GM12878 (cell line): Measurements from ENCODE around the gene PDCD10.

Experiments used
- ASH2L ChIP-seq: fragments of 300-600, 200-600 bp; sonication (generic); IDR thresholded peaks from 2 replicates; pipeline ENCODE4 v1.6.1; 2017; ENCODE audit warnings: low read depth, mild to moderate bottlenecking, borderline replicate concordance
- CTCF ChIP-seq, 3 experiments: IDR thresholded peaks in 2 of 3; conservative IDR thresholded peaks in 1 of 3; 2 replicates each; pipeline ENCODE4 v1.5.1; 2011; ENCODE audit warnings: low read depth in 3 of 3, low read length in 3 of 3, mild to moderate bottlenecking in 3 of 3, control low read depth in 2 of 3, moderate library complexity in 2 of 3, inconsistent platforms in 1 of 3, mixed read lengths in 1 of 3; ENCODE audit not compliant: control insufficient read depth in 2 of 3, insufficient read depth in 1 of 3; ENCODE audit errors: extremely low read depth in 1 of 3
- MAX ChIP-seq: IDR thresholded peaks from 2 replicates; pipeline ENCODE4 v1.6.1; 2012; ENCODE audit warnings: low read depth, low read length, improper control_type of control experiment
- MEF2A ChIP-seq: IDR thresholded peaks from 2 replicates; pipeline ENCODE4 v1.6.1; 2011; ENCODE audit warnings: low read depth, mild to moderate bottlenecking, low read length, moderate library complexity; ENCODE audit not compliant: insufficient read depth
- MYC ChIP-seq: IDR thresholded peaks from 2 replicates; pipeline ENCODE4 v1.6.1; 2011; ENCODE audit warnings: mild to moderate bottlenecking, low read length, moderate library complexity, inconsistent platforms; ENCODE audit not compliant: insufficient read depth, insufficient replicate concordance, insufficient read length, severe bottlenecking
- POLR2A ChIP-seq: IDR thresholded peaks from 2 replicates; pipeline ENCODE4 v1.6.1; 2011; ENCODE audit warnings: low read depth, mild to moderate bottlenecking, low read length

- TF ChIP-seq POLR2A, result peak; percentile 83
- no peak for TF ChIP-seq CTCF (IDR thresholded peaks at IDR 0.05 in 2 of 3, conservative IDR thresholded peaks at IDR 0.05 in 1 of 3; ENCODE audit: control insufficient read depth in 2 of 3, extremely low read depth in 1 of 3, insufficient read depth in 1 of 3, low read depth in 3 of 3, low read length in 3 of 3)
- TF ChIP-seq MAX, result no peak
- TF ChIP-seq MYC, result peak; percentile 15
- TF ChIP-seq ASH2L, result no peak
- no peak for TF ChIP-seq MEF2A
Measured at GRCh38 chr3:167735233-167736138, 794 bp upstream of the PDCD10 start, which contains the start of gene SERPINI1.
